Uterus (tissue), 2 donors: ENCODE measurements around the gene C15orf39.

ENCODE experiments used
- POLR2A ChIP-seq, 2 donors: fragments of 450-650 bp; IDR thresholded peaks; one replicate each; pipeline ENCODE4 v1.6.1; 2016; ENCODE audit warnings: antibody characterized with exemption in 2 of 2, mild to moderate bottlenecking in 1 of 2, moderate library complexity in 1 of 2
- TF ChIP-seq, protein P1 (sequence below), 4 experiments: fragments of 200-600 bp in 2 of 4; fragments of 450-650 bp in 2 of 4; sonication (generic) in 2 of 4; IDR thresholded peaks; one replicate each; pipeline ENCODE4 v1.5.1; 2016 to 2019; ENCODE audit warnings: antibody characterized with exemption in 4 of 4, mild to moderate bottlenecking in 2 of 4, moderate library complexity in 1 of 4

DNA sequence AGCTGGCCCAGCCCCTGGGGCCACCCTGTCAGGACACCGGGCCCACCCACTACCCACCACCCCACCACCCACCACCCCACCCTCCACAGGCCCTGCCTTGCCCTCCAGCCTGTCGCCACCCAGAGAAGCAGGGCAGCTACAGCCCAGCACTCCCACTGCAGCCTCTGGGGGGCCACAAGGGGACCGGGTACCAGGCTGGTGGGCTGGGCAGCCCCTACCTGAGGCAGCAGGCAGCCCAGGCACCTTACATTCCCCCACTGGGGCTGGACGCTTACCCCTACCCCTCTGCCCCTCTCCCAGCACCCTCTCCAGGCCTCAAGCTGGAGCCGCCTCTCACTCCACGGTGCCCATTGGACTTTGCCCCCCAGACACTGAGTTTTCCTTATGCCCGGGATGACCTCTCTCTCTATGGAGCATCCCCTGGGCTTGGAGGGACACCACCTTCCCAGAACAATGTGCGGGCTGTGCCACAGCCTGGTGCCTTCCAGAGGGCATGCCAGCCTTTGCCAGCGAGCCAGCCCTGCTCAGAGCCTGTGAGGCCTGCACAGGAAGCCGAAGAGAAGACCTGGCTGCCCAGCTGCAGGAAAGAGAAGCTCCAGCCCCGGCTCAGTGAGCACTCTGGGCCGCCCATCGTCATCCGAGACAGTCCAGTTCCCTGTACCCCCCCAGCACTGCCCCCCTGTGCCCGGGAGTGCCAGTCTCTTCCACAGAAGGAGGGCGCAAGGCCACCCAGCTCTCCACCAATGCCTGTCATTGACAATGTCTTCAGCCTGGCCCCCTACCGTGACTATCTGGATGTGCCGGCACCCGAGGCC lies 5.3 kb downstream of the C15orf39 start:
- TF ChIP-seq, protein P1, sequence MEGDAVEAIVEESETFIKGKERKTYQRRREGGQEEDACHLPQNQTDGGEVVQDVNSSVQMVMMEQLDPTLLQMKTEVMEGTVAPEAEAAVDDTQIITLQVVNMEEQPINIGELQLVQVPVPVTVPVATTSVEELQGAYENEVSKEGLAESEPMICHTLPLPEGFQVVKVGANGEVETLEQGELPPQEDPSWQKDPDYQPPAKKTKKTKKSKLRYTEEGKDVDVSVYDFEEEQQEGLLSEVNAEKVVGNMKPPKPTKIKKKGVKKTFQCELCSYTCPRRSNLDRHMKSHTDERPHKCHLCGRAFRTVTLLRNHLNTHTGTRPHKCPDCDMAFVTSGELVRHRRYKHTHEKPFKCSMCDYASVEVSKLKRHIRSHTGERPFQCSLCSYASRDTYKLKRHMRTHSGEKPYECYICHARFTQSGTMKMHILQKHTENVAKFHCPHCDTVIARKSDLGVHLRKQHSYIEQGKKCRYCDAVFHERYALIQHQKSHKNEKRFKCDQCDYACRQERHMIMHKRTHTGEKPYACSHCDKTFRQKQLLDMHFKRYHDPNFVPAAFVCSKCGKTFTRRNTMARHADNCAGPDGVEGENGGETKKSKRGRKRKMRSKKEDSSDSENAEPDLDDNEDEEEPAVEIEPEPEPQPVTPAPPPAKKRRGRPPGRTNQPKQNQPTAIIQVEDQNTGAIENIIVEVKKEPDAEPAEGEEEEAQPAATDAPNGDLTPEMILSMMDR (IDR thresholded peaks at IDR 0.05) = no peak
- no peak for TF ChIP-seq POLR2A (IDR thresholded peaks at IDR 0.05)
